ENCODE results near the gene PRKAR1B. TPM values are rescaled to one million over a fixed set of nuclear protein-coding genes. Genes with fewer than 3 reads are reported as not detected.

PRKAR1B gene
- total and polyA plus RNA-seq, 7 donors: 1.4 to 4.6 (median 1.9) TPM

DNA sequence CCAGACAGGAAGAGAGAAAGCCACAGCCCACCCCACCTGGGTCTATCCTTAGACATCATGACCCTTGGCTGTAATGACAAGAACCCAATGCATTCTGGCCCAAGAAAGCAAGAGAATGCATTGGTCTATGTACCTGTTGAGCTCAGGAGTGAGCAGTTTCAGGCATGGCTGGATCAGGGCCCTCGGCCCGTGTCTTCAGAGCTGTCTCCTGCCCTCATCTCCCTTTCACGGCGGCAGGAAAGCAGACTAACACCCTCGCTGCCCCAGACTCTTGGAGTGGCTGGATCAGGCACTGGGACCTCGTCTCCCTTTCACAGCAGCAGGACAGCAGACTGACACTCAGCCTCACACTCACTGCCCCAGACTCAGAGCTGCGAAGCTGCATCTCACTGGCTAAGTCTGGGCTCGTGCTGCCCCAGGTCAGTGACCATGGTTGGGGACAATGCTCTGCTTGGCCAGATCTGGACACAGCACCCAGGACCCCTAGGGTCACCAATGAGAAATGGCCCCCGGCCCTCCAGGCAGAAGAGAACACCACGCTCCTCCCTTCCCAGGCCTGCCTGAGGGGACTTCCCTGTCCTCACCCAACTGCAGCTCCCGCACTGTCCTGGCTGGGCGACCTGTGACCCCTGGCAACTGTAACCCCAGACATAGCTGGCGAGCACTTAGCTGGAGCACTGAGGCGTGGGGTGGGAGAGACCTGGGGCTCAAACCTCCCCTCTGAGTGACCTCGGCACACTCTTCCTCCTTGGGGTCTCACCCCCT lies 194.5 kb downstream of the PRKAR1B start:
- ATAC-seq (no peak), DNase-seq (no peak)
- Histone ChIP-seq H3K27me3 (ENCODE audit: insufficient read depth in 3 of 3, low read length in 2 of 3) (peaks cover 0 to 23% (median 0%) of the 10 kb centered on the region in 3 donors), H3K4me3 (no peak overlapping the region), H3K27ac (no peak overlapping the region), H3K4me1 (no peaks in the 10 kb centered on the region), H3K9me3 (no peaks in the 10 kb centered on the region), H3K36me3 (ENCODE audit: insufficient read depth in 1 of 2, low read depth in 1 of 2) (no peaks in the 10 kb centered on the region)
- intact Hi-C loops (cut with DNase I): no loop called here
- WGBS, 3 donors: 83 to 86% (median 85%) methylated on average over 13 to 15 of the region's 15 CpGs
- TF ChIP-seq, protein P1, sequence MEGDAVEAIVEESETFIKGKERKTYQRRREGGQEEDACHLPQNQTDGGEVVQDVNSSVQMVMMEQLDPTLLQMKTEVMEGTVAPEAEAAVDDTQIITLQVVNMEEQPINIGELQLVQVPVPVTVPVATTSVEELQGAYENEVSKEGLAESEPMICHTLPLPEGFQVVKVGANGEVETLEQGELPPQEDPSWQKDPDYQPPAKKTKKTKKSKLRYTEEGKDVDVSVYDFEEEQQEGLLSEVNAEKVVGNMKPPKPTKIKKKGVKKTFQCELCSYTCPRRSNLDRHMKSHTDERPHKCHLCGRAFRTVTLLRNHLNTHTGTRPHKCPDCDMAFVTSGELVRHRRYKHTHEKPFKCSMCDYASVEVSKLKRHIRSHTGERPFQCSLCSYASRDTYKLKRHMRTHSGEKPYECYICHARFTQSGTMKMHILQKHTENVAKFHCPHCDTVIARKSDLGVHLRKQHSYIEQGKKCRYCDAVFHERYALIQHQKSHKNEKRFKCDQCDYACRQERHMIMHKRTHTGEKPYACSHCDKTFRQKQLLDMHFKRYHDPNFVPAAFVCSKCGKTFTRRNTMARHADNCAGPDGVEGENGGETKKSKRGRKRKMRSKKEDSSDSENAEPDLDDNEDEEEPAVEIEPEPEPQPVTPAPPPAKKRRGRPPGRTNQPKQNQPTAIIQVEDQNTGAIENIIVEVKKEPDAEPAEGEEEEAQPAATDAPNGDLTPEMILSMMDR (IDR thresholded peaks at IDR 0.05): no peak

DNA sequence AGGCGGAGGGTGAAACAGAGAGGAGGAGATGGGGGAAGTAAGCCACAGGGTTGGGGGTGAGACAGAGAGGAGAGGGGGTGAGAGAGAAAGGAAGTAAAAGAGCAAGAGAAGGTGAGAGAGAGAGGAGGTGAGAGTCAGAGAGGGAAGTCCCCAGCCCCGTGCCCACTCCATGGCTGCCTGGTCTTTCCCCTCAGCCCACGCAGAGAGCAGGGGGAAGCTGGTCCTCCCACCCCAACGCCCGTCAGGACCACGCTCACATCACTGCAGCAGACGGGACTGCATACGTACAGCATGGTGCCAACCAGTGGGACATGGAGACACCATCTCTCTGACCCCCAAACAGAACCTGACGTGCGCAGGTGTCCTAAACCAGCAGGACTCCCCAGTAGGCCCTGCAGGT lies 195.3 kb downstream of the PRKAR1B start:
- H3K4me1 ChIP-seq: no peaks in the 10 kb centered on the region
- H3K36me3 ChIP-seq (ENCODE audit: insufficient read depth in 1 of 2, low read depth in 1 of 2): no peaks in the 10 kb centered on the region
- DNase-seq (no peak), ATAC-seq (no peak)
- no peak overlapping the region for H3K27ac ChIP-seq
- intact Hi-C loops (cut with DNase I): no loop called here
- 83 to 88% (median 86%) methylated on average over 10 of the region's 10 CpGs for WGBS, 3 donors
- TF ChIP-seq, protein P1 (IDR thresholded peaks at IDR 0.05): no peak
- H3K27me3 ChIP-seq (ENCODE audit: insufficient read depth in 3 of 3, low read length in 2 of 3): peaks cover 0 to 23% (median 0%) of the 10 kb centered on the region in 3 donors
- peaks cover 2% of the 10 kb centered on the region for H3K9me3 ChIP-seq
- H3K4me3 ChIP-seq: no peak overlapping the region

DNA sequence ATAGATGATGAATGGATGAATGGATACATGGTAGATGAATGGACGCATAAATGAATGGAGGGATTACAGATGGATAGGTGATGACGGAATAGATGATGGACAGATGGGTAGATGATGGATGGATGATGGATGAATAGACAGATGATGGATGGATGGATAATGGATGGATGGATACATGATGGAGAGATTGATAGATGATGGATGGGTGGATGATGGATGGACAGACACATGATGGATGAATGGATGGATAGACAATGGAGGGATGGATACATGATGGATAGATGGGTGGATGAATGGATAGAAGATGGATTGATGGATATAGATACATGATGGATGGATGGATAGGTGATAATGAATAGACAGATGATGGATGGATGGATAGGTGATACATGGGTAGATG lies 198.6 kb downstream of the PRKAR1B start:
- peaks cover 0 to 27% (median 0%) of the 10 kb centered on the region in 3 donors for H3K27me3 ChIP-seq (ENCODE audit: insufficient read depth in 3 of 3, low read length in 2 of 3)
- no peak overlapping the region for H3K4me3 ChIP-seq
- no peak for DNase-seq
- WGBS, 3 donors: 92 to 98% (median 95%) methylated on average over 2 of the region's 2 CpGs
- no peak overlapping the region for H3K27ac ChIP-seq
- H3K36me3 ChIP-seq (ENCODE audit: insufficient read depth in 1 of 2, low read depth in 1 of 2): no peaks in the 10 kb centered on the region
- peaks cover 2% of the 10 kb centered on the region for H3K9me3 ChIP-seq
- no peaks in the 10 kb centered on the region for H3K4me1 ChIP-seq
- TF ChIP-seq, protein P1 (IDR thresholded peaks at IDR 0.05): no peak
- intact Hi-C loops (cut with DNase I): no loop called here
- ATAC-seq: no peak

DNA sequence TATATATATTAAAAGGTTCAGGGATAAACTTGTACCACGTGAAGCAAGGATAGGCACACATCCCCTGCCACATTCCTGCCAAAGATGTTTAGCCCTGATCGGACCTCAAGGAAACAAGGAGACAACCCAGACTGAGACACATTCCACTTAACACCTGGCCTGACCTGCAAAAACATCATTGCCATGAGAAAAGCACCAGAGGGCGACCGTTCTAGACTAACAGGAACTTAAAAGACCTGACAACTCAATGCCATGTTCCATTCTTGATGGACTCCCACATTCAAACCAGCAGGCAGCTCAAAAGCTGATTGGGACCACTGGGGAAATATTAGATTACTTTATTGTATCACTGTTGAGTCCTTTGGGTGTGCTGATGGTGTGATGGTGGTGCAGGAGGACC lies 199.4 kb downstream of the PRKAR1B start:
- Histone ChIP-seq H3K9me3 (peaks cover 2% of the 10 kb centered on the region), H3K4me3 (no peak overlapping the region), H3K4me1 (no peaks in the 10 kb centered on the region), H3K27ac (no peak overlapping the region), H3K27me3 (ENCODE audit: insufficient read depth in 3 of 3, low read length in 2 of 3) (peaks cover 0 to 27% (median 0%) of the 10 kb centered on the region in 3 donors), H3K36me3 (ENCODE audit: insufficient read depth in 1 of 2, low read depth in 1 of 2) (no peaks in the 10 kb centered on the region)
- no peak for ATAC-seq
- intact Hi-C loops (cut with DNase I): no loop called here
- 86 to 91% (median 90%) methylated on average over 4 of the region's 4 CpGs for WGBS, 3 donors
- no peak for DNase-seq
- TF ChIP-seq, protein P1 (IDR thresholded peaks at IDR 0.05): no peak

All from psoas muscle (tissue), 8 donors.